ENCODE results near the gene KIAA1614.

The KIAA1614 gene

GRCh38 chr1:180961622-180962021 lies 48.9 kb downstream of the KIAA1614 start:
- H3K36me3 ChIP-seq (ENCODE audit: control insufficient read depth in 4 of 4, insufficient read depth in 4 of 4, low read length in 3 of 4): peaks cover 4 to 40% (median 21%) of the 10 kb centered on the region in 4 experiments
- no peaks in the 10 kb centered on the region for H3K9me3 ChIP-seq (ENCODE audit: control extremely low read depth in 1 of 5, control insufficient read depth in 4 of 5, insufficient read depth in 2 of 5, low read depth in 1 of 5, low read length in 4 of 5)
- H3K4me1 ChIP-seq (ENCODE audit: control extremely low read depth in 1 of 4, control insufficient read depth in 4 of 4, insufficient read depth in 4 of 4, low read length in 3 of 4): no peaks in the 10 kb centered on the region
- CTCF ChIA-PET: interaction anchor here (1.2 to 1.3 kb wide), 2 partner anchors 43 to 61 kb away, joined by 3 read pairs; partner anchors contain the start of gene STX6
- POLR2A ChIA-PET: no interaction called here
- H3K27me3 ChIP-seq (replicated peaks in 2 of 5; ENCODE audit: control insufficient read depth in 4 of 5, insufficient read depth in 5 of 5, low read length in 4 of 5): no peaks in the 10 kb centered on the region
- no peak for DNase-seq
- no peak overlapping the region for H3K27ac ChIP-seq (ENCODE audit: insufficient read depth in 1 of 2, low read depth in 1 of 2, low read length in 2 of 2, poor library complexity in 1 of 2, severe bottlenecking in 2 of 2)
- 100% methylated on average over 2 of the region's 4 CpGs for WGBS (ENCODE audit: insufficient coverage)
- H3K4me3 ChIP-seq (ENCODE audit: control insufficient read depth in 1 of 7, extremely low read depth in 1 of 7, insufficient read depth in 4 of 7, low read depth in 2 of 7, low read length in 6 of 7): no peak overlapping the region

- Histone ChIP-seq H3K27me3 (replicated peaks in 2 of 5; ENCODE audit: control insufficient read depth in 4 of 5, insufficient read depth in 5 of 5, low read length in 4 of 5) (no peaks in the 10 kb centered on the region), H3K36me3 (ENCODE audit: control insufficient read depth in 4 of 4, insufficient read depth in 4 of 4, low read length in 3 of 4) (peaks cover 4 to 44% (median 23%) of the 10 kb centered on the region in 4 experiments), H3K4me1 (ENCODE audit: control extremely low read depth in 1 of 4, control insufficient read depth in 4 of 4, insufficient read depth in 4 of 4, low read length in 3 of 4) (no peaks in the 10 kb centered on the region), H3K27ac (ENCODE audit: insufficient read depth in 1 of 2, low read depth in 1 of 2, low read length in 2 of 2, poor library complexity in 1 of 2, severe bottlenecking in 2 of 2) (no peak overlapping the region), H3K4me3 (ENCODE audit: control insufficient read depth in 1 of 7, extremely low read depth in 1 of 7, insufficient read depth in 4 of 7, low read depth in 2 of 7, low read length in 6 of 7) (no peak overlapping the region), H3K9me3 (ENCODE audit: control extremely low read depth in 1 of 5, control insufficient read depth in 4 of 5, insufficient read depth in 2 of 5, low read depth in 1 of 5, low read length in 4 of 5) (no peaks in the 10 kb centered on the region)
- ChIA-PET CTCF (interaction anchor here (1.2 to 1.3 kb wide), 2 partner anchors 44 to 61 kb away, joined by 3 read pairs; partner anchors contain the start of gene STX6), POLR2A (interaction anchor here (0.5 kb wide), 1 partner anchor 73 kb away, joined by 4 read pairs; no protein-coding TSS in a partner anchor)
- no peak for DNase-seq
- 91% methylated on average over 3 of the region's 4 CpGs for WGBS (ENCODE audit: insufficient coverage)
Observed at GRCh38 chr1:180962178-180962577, 49.5 kb downstream of the KIAA1614 start.

GRCh38 chr1:180964056-180964455 lies 51.4 kb downstream of the KIAA1614 start:
- CTCF ChIA-PET: interaction anchor here (1.0 kb wide), 1 partner anchor 16 kb away, joined by 3 read pairs; no protein-coding TSS in a partner anchor
- no peak for DNase-seq
- Histone ChIP-seq H3K9me3 (ENCODE audit: control extremely low read depth in 1 of 5, control insufficient read depth in 4 of 5, insufficient read depth in 2 of 5, low read depth in 1 of 5, low read length in 4 of 5) (no peaks in the 10 kb centered on the region), H3K27ac (ENCODE audit: insufficient read depth in 1 of 2, low read depth in 1 of 2, low read length in 2 of 2, poor library complexity in 1 of 2, severe bottlenecking in 2 of 2) (no peak overlapping the region), H3K36me3 (ENCODE audit: control insufficient read depth in 4 of 4, insufficient read depth in 4 of 4, low read length in 3 of 4) (peaks cover 4 to 45% (median 22%) of the 10 kb centered on the region in 4 experiments), H3K27me3 (replicated peaks in 2 of 5; ENCODE audit: control insufficient read depth in 4 of 5, insufficient read depth in 5 of 5, low read length in 4 of 5) (no peaks in the 10 kb centered on the region), H3K4me1 (ENCODE audit: control extremely low read depth in 1 of 4, control insufficient read depth in 4 of 4, insufficient read depth in 4 of 4, low read length in 3 of 4) (no peaks in the 10 kb centered on the region), H3K4me3 (ENCODE audit: control insufficient read depth in 1 of 7, extremely low read depth in 1 of 7, insufficient read depth in 4 of 7, low read depth in 2 of 7, low read length in 6 of 7) (no peak overlapping the region)
- POLR2A ChIA-PET: no interaction called here
- no CpG with 5 or more reads among the region's 10 CpGs for WGBS (ENCODE audit: insufficient coverage)

GRCh38 chr1:180964595-180964994 lies 51.9 kb downstream of the KIAA1614 start:
- H3K27me3 ChIP-seq (replicated peaks in 2 of 5; ENCODE audit: control insufficient read depth in 4 of 5, insufficient read depth in 5 of 5, low read length in 4 of 5): no peaks in the 10 kb centered on the region
- no peaks in the 10 kb centered on the region for H3K4me1 ChIP-seq (ENCODE audit: control extremely low read depth in 1 of 4, control insufficient read depth in 4 of 4, insufficient read depth in 4 of 4, low read length in 3 of 4)
- DNase-seq: no peak
- no peak overlapping the region for H3K27ac ChIP-seq (ENCODE audit: insufficient read depth in 1 of 2, low read depth in 1 of 2, low read length in 2 of 2, poor library complexity in 1 of 2, severe bottlenecking in 2 of 2)
- no peaks in the 10 kb centered on the region for H3K9me3 ChIP-seq (ENCODE audit: control extremely low read depth in 1 of 5, control insufficient read depth in 4 of 5, insufficient read depth in 2 of 5, low read depth in 1 of 5, low read length in 4 of 5)
- ChIA-PET CTCF (no interaction called here), POLR2A (no interaction called here)
- no peak overlapping the region for H3K4me3 ChIP-seq (ENCODE audit: control insufficient read depth in 1 of 7, extremely low read depth in 1 of 7, insufficient read depth in 4 of 7, low read depth in 2 of 7, low read length in 6 of 7)
- WGBS (ENCODE audit: insufficient coverage): 97% methylated on average over 6 of the region's 6 CpGs
- H3K36me3 ChIP-seq (ENCODE audit: control insufficient read depth in 4 of 4, insufficient read depth in 4 of 4, low read length in 3 of 4): peaks cover 4 to 51% (median 24%) of the 10 kb centered on the region in 4 experiments

GRCh38 chr1:180966312-180966711 lies 53.6 kb downstream of the KIAA1614 start:
- Histone ChIP-seq H3K4me3 (ENCODE audit: control insufficient read depth in 1 of 7, extremely low read depth in 1 of 7, insufficient read depth in 4 of 7, low read depth in 2 of 7, low read length in 6 of 7) (no peak overlapping the region), H3K9me3 (ENCODE audit: control extremely low read depth in 1 of 5, control insufficient read depth in 4 of 5, insufficient read depth in 2 of 5, low read depth in 1 of 5, low read length in 4 of 5) (no peaks in the 10 kb centered on the region), H3K27ac (ENCODE audit: insufficient read depth in 1 of 2, low read depth in 1 of 2, low read length in 2 of 2, poor library complexity in 1 of 2, severe bottlenecking in 2 of 2) (no peak overlapping the region), H3K4me1 (ENCODE audit: control extremely low read depth in 1 of 4, control insufficient read depth in 4 of 4, insufficient read depth in 4 of 4, low read length in 3 of 4) (peaks cover 0 to 2% (median 0%) of the 10 kb centered on the region in 4 experiments), H3K36me3 (ENCODE audit: control insufficient read depth in 4 of 4, insufficient read depth in 4 of 4, low read length in 3 of 4) (peaks cover 6 to 62% (median 28%) of the 10 kb centered on the region in 4 experiments), H3K27me3 (replicated peaks in 2 of 5; ENCODE audit: control insufficient read depth in 4 of 5, insufficient read depth in 5 of 5, low read length in 4 of 5) (no peaks in the 10 kb centered on the region)
- DNase-seq: no peak
- 100% methylated on average over 2 of the region's 4 CpGs for WGBS (ENCODE audit: insufficient coverage)
- CTCF ChIA-PET: interaction anchor here (1.1 to 2.1 kb wide), 5 partner anchors 9 to 175 kb away, joined by 3 to 7 read pairs (median 4); no protein-coding TSS in a partner anchor
- POLR2A ChIA-PET: no interaction called here

GRCh38 chr1:180966744-180967536 lies 54.2 kb downstream of the KIAA1614 start:
- DNase-seq: no peak
- no peak overlapping the region for H3K4me3 ChIP-seq (ENCODE audit: control insufficient read depth in 1 of 7, extremely low read depth in 1 of 7, insufficient read depth in 4 of 7, low read depth in 2 of 7, low read length in 6 of 7)
- WGBS (ENCODE audit: insufficient coverage): 92% methylated on average over 9 of the region's 15 CpGs
- H3K4me1 ChIP-seq (ENCODE audit: control extremely low read depth in 1 of 4, control insufficient read depth in 4 of 4, insufficient read depth in 4 of 4, low read length in 3 of 4): peaks cover 0 to 2% (median 0%) of the 10 kb centered on the region in 4 experiments
- CTCF ChIA-PET: interaction anchor here (1.1 to 2.1 kb wide), 5 partner anchors 8 to 175 kb away, joined by 3 to 7 read pairs (median 4); no protein-coding TSS in a partner anchor
- H3K9me3 ChIP-seq (ENCODE audit: control extremely low read depth in 1 of 5, control insufficient read depth in 4 of 5, insufficient read depth in 2 of 5, low read depth in 1 of 5, low read length in 4 of 5): no peaks in the 10 kb centered on the region
- POLR2A ChIA-PET: no interaction called here
- peaks cover 6 to 57% (median 28%) of the 10 kb centered on the region in 4 experiments for H3K36me3 ChIP-seq (ENCODE audit: control insufficient read depth in 4 of 4, insufficient read depth in 4 of 4, low read length in 3 of 4)
- H3K27me3 ChIP-seq (replicated peaks in 2 of 5; ENCODE audit: control insufficient read depth in 4 of 5, insufficient read depth in 5 of 5, low read length in 4 of 5): no peaks in the 10 kb centered on the region
- H3K27ac ChIP-seq (ENCODE audit: insufficient read depth in 1 of 2, low read depth in 1 of 2, low read length in 2 of 2, poor library complexity in 1 of 2, severe bottlenecking in 2 of 2): no peak overlapping the region

GRCh38 chr1:180967558-180967957 lies 54.9 kb downstream of the KIAA1614 start:
- H3K9me3 ChIP-seq (ENCODE audit: control extremely low read depth in 1 of 5, control insufficient read depth in 4 of 5, insufficient read depth in 2 of 5, low read depth in 1 of 5, low read length in 4 of 5): no peaks in the 10 kb centered on the region
- H3K4me3 ChIP-seq (ENCODE audit: control insufficient read depth in 1 of 7, extremely low read depth in 1 of 7, insufficient read depth in 4 of 7, low read depth in 2 of 7, low read length in 6 of 7): no peak overlapping the region
- no peaks in the 10 kb centered on the region for H3K27me3 ChIP-seq (replicated peaks in 2 of 5; ENCODE audit: control insufficient read depth in 4 of 5, insufficient read depth in 5 of 5, low read length in 4 of 5)
- 100% methylated on average over 1 of the region's 1 CpG for WGBS (ENCODE audit: insufficient coverage)
- H3K36me3 ChIP-seq (ENCODE audit: control insufficient read depth in 4 of 4, insufficient read depth in 4 of 4, low read length in 3 of 4): peaks cover 9 to 60% (median 31%) of the 10 kb centered on the region in 4 experiments
- ChIA-PET CTCF (interaction anchor here (1.6 kb wide), 1 partner anchor 11 kb away, joined by 5 read pairs; no protein-coding TSS in a partner anchor), POLR2A (no interaction called here)
- H3K27ac ChIP-seq (ENCODE audit: insufficient read depth in 1 of 2, low read depth in 1 of 2, low read length in 2 of 2, poor library complexity in 1 of 2, severe bottlenecking in 2 of 2): no peak overlapping the region
- peaks cover 0 to 2% (median 0%) of the 10 kb centered on the region in 4 experiments for H3K4me1 ChIP-seq (ENCODE audit: control extremely low read depth in 1 of 4, control insufficient read depth in 4 of 4, insufficient read depth in 4 of 4, low read length in 3 of 4)
- DNase-seq: no peak

All from common myeloid progenitor, CD34-positive (primary cell).